GM19452 (cell line): Measurements from ENCODE around the gene FGF7.
"Not testable (repeated sequence)": the region's sequence is repeated elsewhere in the genome, so short reads cannot be mapped to it uniquely, and the experiment has no call there.

Experiments used
- ATAC-seq: cut with Tn5 transposase; IDR thresholded peaks from one replicate; pipeline ENCODE4 v1.9.1; 2021; ENCODE audit not compliant: unreplicated experiment

Gene FGF7

DNA sequence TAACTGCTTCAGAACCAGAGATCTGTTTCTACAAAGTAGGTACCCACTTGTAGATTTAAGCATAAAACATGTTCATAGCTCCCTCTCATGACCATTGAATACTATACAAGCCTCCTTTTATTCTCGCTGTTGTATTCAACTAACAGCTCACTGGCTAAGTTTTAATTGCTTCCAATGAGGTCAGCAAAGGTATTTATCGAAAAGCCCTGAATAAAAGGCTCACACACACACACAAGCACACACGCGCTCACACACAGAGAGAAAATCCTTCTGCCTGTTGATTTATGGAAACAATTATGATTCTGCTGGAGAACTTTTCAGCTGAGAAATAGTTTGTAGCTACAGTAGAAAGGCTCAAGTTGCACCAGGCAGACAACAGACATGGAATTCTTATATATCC is at the start of gene FGF7:
Gene FGF7 (plus strand): TSS at position 222 of the 400 bp plus-strand sequence. CDS start 1,056 bp downstream, outside the sequence.
- ATAC-seq = no peak

DNA sequence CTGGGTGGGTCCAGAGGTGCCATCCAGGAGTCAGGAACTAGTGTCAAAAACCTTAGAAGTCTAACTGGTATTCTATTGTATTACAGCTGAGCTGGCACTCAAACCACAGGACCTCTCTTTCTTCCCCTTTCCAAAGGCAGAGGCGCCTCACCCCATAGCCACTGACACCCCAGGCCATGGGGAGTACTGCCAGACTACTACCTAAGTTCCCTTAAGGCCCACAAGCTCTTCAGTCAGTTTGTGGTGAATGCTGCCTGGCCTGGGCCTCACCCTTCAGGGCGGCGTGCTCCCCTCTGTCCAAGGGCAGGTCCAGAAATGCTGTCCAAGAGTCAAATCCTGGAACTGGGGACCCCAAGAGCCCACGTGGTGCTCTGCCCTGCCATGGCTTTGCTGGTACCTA is 43.0 kb upstream of the FGF7 start:
- no peak for ATAC-seq

DNA sequence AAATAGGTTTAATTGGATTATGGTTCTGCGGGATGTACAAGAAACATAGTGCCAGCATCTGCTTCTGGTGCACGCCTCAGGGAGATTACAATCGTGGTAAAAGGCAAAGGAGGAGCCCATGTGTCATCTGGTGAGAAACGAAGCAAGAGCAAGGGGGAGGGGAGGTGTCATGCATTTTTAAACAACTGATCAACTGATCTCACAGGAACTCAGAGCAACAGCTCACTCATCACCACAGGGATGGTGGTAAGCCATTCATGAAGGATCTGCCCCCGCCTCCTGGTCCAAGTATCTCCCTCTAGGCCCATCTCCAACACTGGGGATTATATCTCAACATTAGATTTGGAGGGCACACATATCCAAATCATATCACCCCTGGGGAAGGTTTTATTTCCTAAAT is 42.1 kb upstream of the FGF7 start:
- no peak for ATAC-seq

GRCh38 chr15:49382394-49382793 is 40.6 kb upstream of the FGF7 start:
- no peak for ATAC-seq

GRCh38 chr15:49383266-49383665 is 39.8 kb upstream of the FGF7 start:
- no peak for ATAC-seq

GRCh38 chr15:49387471-49387870 is 35.6 kb upstream of the FGF7 start:
- ATAC-seq = no peak

- not testable (repeated sequence) for ATAC-seq
Measured at GRCh38 chr15:49402515-49403296, 20.3 kb upstream of the FGF7 start.

GRCh38 chr15:49406352-49407118 is 16.5 kb upstream of the FGF7 start:
- no peak for ATAC-seq

- ATAC-seq = no peak
Measured at GRCh38 chr15:49410641-49411040, 12.4 kb upstream of the FGF7 start.

- ATAC-seq = no peak
Measured at GRCh38 chr15:49412797-49413196, 10.2 kb upstream of the FGF7 start.

- no peak for ATAC-seq
Measured at GRCh38 chr15:49415149-49415548, 7.9 kb upstream of the FGF7 start.

DNA sequence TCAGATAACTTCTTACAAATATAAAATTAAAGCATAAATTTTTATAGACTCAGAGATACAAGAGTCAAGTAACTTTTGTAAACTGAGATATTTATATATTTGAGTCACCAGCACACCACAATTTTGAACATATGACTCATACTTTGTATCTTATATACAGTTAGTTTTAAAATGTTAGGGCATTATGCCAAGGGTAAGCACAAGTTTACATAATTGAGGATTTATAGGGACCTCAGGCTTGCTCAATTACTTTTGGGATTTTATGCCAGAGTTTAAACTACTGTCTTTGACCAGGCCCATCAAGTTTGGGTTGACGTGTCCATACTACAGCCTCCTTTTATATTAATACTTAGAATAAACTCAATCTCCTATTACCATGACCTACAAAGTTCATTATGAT is 7.4 kb upstream of the FGF7 start:
- ATAC-seq = no peak

- ATAC-seq = no peak
Measured at GRCh38 chr15:49418811-49419210, 4.2 kb upstream of the FGF7 start.

GRCh38 chr15:49421991-49422390 is 1.1 kb upstream of the FGF7 start:
- no peak for ATAC-seq

DNA sequence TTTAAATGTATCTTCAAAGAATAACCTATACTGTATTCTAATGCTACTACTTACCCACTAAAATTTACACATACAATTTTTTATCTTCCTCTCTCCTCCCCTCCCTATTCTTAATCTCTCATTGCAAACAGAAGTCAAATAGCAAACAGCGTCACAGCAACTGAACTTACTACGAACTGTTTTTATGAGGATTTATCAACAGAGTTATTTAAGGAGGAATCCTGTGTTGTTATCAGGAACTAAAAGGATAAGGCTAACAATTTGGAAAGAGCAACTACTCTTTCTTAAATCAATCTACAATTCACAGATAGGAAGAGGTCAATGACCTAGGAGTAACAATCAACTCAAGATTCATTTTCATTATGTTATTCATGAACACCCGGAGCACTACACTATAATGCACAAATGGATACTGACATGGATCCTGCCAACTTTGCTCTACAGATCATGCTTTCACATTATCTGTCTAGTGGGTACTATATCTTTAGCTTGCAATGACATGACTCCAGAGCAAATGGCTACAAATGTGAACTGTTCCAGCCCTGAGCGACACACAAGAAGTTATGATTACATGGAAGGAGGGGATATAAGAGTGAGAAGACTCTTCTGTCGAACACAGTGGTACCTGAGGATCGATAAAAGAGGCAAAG is 984 bp downstream of the FGF7 start:
- ATAC-seq = no peak

- ATAC-seq = no peak
Measured at GRCh38 chr15:49424954-49425353, 1.9 kb downstream of the FGF7 start.

DNA sequence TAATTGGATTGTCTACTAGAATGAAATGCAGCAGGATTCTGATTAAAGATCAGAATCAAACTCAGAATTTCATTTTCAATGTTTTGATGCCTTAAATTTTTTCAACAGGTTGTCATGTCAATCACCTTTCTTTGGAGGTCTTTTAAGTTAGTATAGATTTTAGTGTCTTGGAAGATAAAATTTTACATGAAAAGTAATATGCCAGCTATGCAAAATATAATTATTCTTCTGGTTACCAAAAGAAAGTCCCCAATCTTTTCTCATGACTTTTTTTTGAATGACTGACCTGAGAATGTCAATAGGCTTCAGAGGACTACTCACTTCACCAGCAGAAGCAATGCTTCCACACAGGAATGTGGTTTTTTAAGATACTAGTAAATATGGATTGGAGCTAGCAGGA is 4.3 kb downstream of the FGF7 start:
- no peak for ATAC-seq

DNA sequence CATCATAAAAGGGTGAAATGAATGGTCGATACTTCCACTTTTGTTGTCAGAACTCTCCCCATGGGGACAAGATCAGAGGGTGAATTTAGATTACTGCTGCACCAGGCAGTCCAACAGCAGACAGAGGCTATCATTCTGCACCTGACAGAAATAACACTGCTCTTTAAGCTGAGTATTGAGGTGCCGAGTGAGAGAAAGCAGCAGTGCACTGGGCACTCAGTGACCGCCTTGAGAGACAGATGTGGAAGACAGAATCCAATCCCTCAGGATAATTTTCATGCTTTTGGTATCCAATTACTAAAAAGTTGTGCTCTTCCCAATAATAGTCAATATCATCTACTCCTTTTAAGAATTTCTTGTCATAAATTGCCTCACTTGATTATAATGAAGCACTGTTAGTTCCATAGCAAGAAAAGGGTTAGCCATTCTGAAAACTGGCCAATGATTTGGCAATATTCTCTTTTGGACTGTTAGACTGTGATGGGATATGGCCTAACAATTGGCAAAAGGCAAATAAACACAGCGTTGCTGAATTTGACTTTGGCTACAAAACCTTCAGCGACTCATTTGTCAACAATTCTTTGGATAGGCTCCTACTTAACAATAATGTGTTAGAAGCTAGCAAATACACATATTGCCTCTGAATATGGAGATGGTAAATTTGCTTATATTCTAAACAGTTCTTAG is 5.5 kb downstream of the FGF7 start:
- no peak for ATAC-seq

DNA sequence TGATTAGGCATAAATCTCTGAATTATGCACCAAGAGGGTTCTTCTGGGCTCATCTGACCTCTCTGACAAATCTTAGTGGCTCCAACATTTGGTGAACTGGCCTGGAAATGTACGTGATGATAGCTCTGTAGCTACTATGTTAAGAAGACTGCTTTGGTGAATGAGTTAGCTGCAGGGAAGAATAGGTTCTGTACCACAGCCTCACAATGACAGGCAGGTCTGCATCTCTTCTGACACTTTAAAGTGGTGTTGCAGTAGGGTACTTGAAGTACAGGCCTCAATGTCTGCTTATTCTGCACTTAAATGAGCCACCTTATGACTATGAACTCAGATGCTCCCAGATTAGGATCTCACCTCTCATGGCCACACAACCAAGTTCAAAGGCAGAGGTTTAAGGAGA is 7.0 kb downstream of the FGF7 start:
- ATAC-seq = no peak

- no peak for ATAC-seq
Measured at GRCh38 chr15:49435174-49435573, 12.1 kb downstream of the FGF7 start.

DNA sequence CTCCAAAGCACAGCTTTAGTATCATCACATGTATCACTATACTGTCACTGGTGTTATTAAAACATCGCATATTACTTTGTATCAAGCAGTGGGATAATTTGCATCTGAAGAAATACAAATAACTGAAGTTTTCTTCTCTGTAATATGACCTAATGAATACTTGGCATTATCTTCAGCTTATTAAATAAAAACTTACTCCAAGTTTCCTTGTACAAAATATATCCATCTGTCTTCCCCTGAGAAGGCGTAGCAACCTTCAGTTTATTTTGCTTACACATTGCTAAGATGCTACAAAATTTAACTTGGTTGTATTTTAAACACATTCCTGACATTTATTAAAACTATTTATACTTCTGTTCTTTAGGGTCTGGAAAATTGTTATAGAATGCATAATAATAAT is 13.7 kb downstream of the FGF7 start:
- no peak for ATAC-seq
